GM18519 (cell line): Measurements from ENCODE around the gene NEO1.

Experiments
- ATAC-seq: cut with Tn5 transposase; IDR thresholded peaks from one replicate; pipeline ENCODE4 v1.9.1; 2021; ENCODE audit warnings: mild to moderate bottlenecking, moderate library complexity; ENCODE audit not compliant: unreplicated experiment, low FRiP score

The NEO1 gene

GRCh38 chr15:73051807-73052652 lies at the start of gene NEO1:
Gene NEO1 (plus strand): TSS chr15:73052463. CDS start chr15:73052676, 213 bp downstream.
- ATAC-seq = no peak

- ATAC-seq = no peak
Measured at GRCh38 chr15:73004462-73004861, 47.8 kb upstream of the NEO1 start.

- no peak for ATAC-seq
Measured at GRCh38 chr15:73005032-73005431, 47.2 kb upstream of the NEO1 start.

- no peak for ATAC-seq
Measured at GRCh38 chr15:73005446-73005845, 46.8 kb upstream of the NEO1 start.

- ATAC-seq = no peak
Measured at GRCh38 chr15:73006523-73006922, 45.7 kb upstream of the NEO1 start.

GRCh38 chr15:73009066-73010056 lies 42.9 kb upstream of the NEO1 start:
- ATAC-seq = no peak

GRCh38 chr15:73010154-73011152 lies 41.8 kb upstream of the NEO1 start:
- no peak for ATAC-seq

GRCh38 chr15:73014904-73015303 lies 37.4 kb upstream of the NEO1 start:
- ATAC-seq = no peak

- ATAC-seq = no peak
Measured at GRCh38 chr15:73015493-73015892, 36.8 kb upstream of the NEO1 start.

GRCh38 chr15:73017987-73018386 lies 34.3 kb upstream of the NEO1 start:
- ATAC-seq = no peak

GRCh38 chr15:73019154-73019553 lies 33.1 kb upstream of the NEO1 start:
- no peak for ATAC-seq

- no peak for ATAC-seq
Measured at GRCh38 chr15:73019601-73020146, 32.6 kb upstream of the NEO1 start.

- ATAC-seq = no peak
Measured at GRCh38 chr15:73021139-73021621, 31.1 kb upstream of the NEO1 start.

- ATAC-seq = no peak
Measured at GRCh38 chr15:73022161-73022560, 30.1 kb upstream of the NEO1 start.

- no peak for ATAC-seq
Measured at GRCh38 chr15:73023071-73023470, 29.2 kb upstream of the NEO1 start.

- no peak for ATAC-seq
Measured at GRCh38 chr15:73024168-73024567, 28.1 kb upstream of the NEO1 start.

GRCh38 chr15:73026511-73027054 lies 25.7 kb upstream of the NEO1 start:
- ATAC-seq = no peak

GRCh38 chr15:73028031-73028430 lies 24.2 kb upstream of the NEO1 start:
- no peak for ATAC-seq

- no peak for ATAC-seq
Measured at GRCh38 chr15:73028831-73029451, 23.3 kb upstream of the NEO1 start.
